DND-41 (cell line): ENCODE results near the gene NCOR2.

Experiments
- EZH2 ChIP-seq: IDR thresholded peaks from 3 replicates; pipeline ENCODE4 v1.6.1; 2012; ENCODE audit warnings: borderline replicate concordance, low read depth, mild to moderate bottlenecking, moderate library complexity, low read length, inconsistent platforms; ENCODE audit not compliant: severe bottlenecking
- TF ChIP-seq, protein P1 (sequence below): IDR thresholded peaks from 2 replicates; pipeline ENCODE4 v1.5.1; 2012; ENCODE audit warnings: borderline replicate concordance, low read length, moderate library complexity, mild to moderate bottlenecking; ENCODE audit not compliant: poor library complexity, severe bottlenecking; ENCODE audit errors: extremely low read depth

- TF ChIP-seq, protein P1, sequence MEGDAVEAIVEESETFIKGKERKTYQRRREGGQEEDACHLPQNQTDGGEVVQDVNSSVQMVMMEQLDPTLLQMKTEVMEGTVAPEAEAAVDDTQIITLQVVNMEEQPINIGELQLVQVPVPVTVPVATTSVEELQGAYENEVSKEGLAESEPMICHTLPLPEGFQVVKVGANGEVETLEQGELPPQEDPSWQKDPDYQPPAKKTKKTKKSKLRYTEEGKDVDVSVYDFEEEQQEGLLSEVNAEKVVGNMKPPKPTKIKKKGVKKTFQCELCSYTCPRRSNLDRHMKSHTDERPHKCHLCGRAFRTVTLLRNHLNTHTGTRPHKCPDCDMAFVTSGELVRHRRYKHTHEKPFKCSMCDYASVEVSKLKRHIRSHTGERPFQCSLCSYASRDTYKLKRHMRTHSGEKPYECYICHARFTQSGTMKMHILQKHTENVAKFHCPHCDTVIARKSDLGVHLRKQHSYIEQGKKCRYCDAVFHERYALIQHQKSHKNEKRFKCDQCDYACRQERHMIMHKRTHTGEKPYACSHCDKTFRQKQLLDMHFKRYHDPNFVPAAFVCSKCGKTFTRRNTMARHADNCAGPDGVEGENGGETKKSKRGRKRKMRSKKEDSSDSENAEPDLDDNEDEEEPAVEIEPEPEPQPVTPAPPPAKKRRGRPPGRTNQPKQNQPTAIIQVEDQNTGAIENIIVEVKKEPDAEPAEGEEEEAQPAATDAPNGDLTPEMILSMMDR = no peak
- TF ChIP-seq EZH2 = no peak
Measured at GRCh38 chr12:124570810-124571209, 3.4 kb upstream of the NCOR2 start.
